Left ventricle myocardium inferior (tissue), 1 donor: ENCODE data around the gene KLF6. TPM values are rescaled to one million over a fixed set of nuclear protein-coding genes. Genes with fewer than 3 reads are reported as not detected.
A peak's percentile ranks its signal among the peaks of the same experiment; 100 is the strongest.

Experiments
- DNase-seq: peaks from one replicate; pipeline ENCODE4 v3.0.0-alpha.2; 2020
- H3K27ac ChIP-seq: fragments of 200-600 bp; replicated peaks from 2 replicates; pipeline ENCODE4 v1.8.0; 2021
- H3K27me3 ChIP-seq: fragments of 200-600 bp; 2 replicates; pipeline ENCODE4 v1.8.0; 2021; ENCODE audit warnings: low read depth
- H3K36me3 ChIP-seq: fragments of 200-600 bp; 2 replicates; pipeline ENCODE4 v1.8.0; 2021
- H3K4me1 ChIP-seq: fragments of 200-600 bp; 2 replicates; pipeline ENCODE4 v1.8.0; 2021
- H3K4me3 ChIP-seq: fragments of 200-600 bp; 2 replicates; pipeline ENCODE4 v1.8.0; 2021; ENCODE audit warnings: mild to moderate bottlenecking, moderate library complexity
- H3K9me3 ChIP-seq: fragments of 200-600 bp; replicated peaks from 2 replicates; pipeline ENCODE4 v1.8.0; 2021
- intact Hi-C: fragments of 100-400 bp; cut with micrococcal nuclease; formaldehyde crosslinking; loops from one replicate; pipeline ENCODE4 v1.11.0; 2022
- total RNA-seq: library from RNA; stranded (reverse); fragmentation: NEBNext Ultra II Directional; extraction: Animal tissue kit (Norgen Biotek cat#: 25700); gene quantifications from one replicate; pipeline ENCODE4 v1.2.1, GENCODE V29; 2021
- TF ChIP-seq, protein P1 (sequence below): fragments of 200-600 bp; IDR thresholded peaks from 2 replicates; pipeline ENCODE4 v1.8.0; 2021; ENCODE audit warnings: antibody characterized with exemption, mild to moderate bottlenecking, borderline replicate concordance
- donor health status: DM: no; HTN: yes; CAD: no; lungs with severe emphysema.

KLF6 gene
- total RNA-seq, 1 donor from 2014 or later, result 43.8 TPM

DNA sequence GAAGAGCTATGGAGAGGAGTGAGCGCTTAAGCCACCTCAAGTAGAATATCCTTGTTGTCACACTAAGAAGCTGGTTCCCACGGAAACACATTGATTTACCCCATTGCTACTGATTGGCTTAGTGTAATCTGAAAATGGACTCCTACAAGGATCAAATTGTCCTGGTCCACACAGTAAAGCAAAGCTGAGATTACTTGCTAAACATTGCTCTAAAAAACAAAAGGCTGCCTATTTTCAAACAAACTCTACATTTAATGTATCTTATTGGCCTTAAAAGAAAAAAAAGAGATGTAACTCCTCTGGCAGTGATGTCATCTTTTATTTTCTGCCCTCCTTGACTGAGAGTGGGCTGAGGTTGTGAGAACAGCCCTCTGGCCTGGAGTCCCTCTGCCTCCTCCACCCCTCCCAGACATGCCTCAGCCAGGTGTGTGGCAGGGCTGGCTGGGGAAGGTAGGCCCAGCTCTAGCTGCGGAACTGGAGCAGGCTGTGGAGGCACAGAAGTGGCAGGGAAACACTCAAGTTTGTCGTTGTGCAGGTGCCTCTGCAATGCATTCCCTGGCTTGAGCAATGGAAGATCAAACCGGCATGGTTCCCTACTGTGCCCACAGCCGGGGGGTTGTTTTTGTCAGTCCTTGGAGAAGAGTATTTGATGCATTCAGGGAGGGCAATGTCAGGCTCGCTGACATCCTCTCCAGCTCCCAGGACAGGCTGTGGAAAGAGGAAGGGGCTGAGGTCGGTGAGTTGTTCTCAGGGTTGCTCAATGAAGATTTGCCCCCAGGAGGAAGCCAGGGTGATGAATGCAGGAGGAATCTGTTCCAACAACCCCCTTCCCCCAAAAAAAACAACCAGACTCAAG lies 9.1 kb downstream of the KLF6 start:
- Histone ChIP-seq H3K27me3 (no peaks in the 10 kb centered on the region), H3K4me3 (no peak overlapping the region), H3K27ac (peak overlapping the region; percentile 99), H3K36me3 (peaks cover 55% of the 10 kb centered on the region), H3K4me1 (peaks cover 63% of the 10 kb centered on the region), H3K9me3 (no peaks in the 10 kb centered on the region)
- intact Hi-C loops, result no loop called here
- TF ChIP-seq, protein P1, sequence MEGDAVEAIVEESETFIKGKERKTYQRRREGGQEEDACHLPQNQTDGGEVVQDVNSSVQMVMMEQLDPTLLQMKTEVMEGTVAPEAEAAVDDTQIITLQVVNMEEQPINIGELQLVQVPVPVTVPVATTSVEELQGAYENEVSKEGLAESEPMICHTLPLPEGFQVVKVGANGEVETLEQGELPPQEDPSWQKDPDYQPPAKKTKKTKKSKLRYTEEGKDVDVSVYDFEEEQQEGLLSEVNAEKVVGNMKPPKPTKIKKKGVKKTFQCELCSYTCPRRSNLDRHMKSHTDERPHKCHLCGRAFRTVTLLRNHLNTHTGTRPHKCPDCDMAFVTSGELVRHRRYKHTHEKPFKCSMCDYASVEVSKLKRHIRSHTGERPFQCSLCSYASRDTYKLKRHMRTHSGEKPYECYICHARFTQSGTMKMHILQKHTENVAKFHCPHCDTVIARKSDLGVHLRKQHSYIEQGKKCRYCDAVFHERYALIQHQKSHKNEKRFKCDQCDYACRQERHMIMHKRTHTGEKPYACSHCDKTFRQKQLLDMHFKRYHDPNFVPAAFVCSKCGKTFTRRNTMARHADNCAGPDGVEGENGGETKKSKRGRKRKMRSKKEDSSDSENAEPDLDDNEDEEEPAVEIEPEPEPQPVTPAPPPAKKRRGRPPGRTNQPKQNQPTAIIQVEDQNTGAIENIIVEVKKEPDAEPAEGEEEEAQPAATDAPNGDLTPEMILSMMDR, result no peak
- DNase-seq, result no peak

DNA sequence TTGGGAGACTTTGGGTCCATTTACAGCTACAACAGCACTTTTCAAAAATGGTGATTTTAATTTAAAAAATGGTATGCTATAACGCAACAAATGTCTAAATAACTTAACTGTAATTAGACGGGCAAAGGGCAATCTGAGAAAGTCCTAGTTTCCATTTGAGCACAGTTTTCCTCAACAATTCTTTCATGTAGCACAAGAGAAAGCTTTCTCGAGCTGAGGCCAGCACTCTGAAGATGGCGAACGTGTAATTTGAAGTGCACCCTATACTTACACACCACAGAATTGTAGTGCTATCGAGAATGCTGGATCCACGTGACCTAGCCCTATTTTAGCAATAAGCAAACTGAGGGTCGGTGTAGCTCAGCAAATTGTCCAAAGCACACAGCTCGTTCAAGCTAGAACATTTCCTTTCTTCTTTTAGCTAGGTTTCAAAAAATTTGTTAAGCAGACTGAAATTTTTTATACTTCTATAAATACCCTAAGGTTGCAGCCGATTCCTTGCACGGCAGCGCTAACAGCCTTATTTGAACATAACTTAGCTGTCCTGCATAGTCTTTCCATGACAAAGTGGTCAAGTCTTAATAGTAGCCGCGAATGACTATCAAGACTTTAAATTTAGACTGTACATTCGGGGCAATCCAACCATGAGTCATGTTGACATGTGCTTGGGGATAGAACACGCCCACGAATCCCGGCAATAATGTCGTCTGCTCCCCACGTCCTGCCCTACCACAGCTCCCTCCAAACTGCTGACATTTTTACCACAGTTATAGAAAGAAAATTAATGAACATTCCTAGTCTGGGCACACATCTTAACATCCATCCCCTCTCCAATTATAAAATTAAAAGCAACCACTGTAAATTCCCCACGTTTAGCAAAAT lies 10.0 kb downstream of the KLF6 start:
- Histone ChIP-seq H3K27ac (peak overlapping the region; percentile 99), H3K4me3 (no peak overlapping the region), H3K36me3 (peaks cover 46% of the 10 kb centered on the region), H3K27me3 (no peaks in the 10 kb centered on the region), H3K9me3 (no peaks in the 10 kb centered on the region), H3K4me1 (peaks cover 55% of the 10 kb centered on the region)
- TF ChIP-seq, protein P1, result no peak
- intact Hi-C loops, result no loop called here
- no peak for DNase-seq

DNA sequence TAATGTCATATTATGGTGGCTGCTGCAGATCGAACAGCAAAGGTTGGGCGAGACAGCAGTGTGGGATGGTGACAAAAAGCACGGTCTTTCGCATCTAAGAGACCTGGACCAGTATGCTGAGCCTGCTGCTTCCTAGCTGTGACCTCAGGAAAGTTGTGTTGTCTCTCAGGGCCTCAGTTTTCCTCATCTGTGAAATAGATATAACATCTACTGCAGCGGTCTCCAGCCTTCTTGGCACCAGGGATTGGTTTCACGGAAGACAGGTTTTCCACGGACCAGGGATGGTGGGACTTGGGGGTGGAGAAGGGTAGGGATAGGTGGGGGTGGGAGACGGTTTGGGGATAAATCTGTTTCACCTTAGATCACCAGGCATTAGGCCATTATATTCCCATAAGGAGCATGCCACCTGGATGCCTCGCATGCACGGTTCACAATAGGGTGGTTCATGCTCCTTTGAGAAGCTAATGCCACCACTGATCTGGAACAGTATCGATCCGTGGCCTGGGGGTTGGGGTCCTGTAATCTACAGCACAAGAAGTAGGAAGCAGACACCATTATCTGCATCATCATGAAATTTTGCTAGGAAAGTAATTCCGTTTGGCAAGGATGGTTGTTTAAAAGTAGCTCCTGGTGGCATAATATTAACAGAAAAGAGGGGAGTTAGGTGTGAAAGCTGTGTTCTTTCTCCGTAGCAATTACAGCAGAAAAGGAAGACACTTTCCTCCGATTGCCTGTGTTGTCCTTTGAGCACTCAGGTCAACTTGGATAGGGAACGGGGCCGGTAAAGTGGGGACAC lies 10.8 kb downstream of the KLF6 start:
- Histone ChIP-seq H3K4me1 (peaks cover 46% of the 10 kb centered on the region), H3K36me3 (peaks cover 38% of the 10 kb centered on the region)
- DNase-seq, result no peak

DNA sequence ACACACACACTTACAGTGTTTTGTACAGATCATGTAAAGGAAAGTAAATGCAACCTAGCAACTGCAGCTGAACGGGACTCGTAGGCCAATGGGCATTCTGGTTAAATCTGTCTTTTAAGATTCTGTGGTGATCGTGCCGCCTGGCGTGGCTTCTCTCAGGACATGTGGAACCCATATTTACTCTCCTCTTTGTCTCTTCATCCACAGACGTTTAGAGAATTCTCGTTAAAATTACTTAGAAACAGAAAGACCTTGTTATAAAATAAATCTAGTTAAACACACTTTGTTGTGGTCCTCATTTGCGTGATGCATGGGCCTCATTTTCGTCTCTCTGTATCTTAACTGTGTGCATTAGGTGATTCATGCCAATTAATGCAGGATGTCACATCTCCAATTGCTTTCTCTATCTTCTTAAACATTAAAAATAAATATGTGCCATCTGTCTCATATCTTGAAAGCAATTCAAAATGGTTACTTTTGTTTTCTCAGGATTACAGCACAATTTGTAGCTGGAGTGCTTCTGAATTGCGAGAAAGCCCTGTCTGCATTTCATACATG lies 11.5 kb downstream of the KLF6 start:
- peaks cover 40% of the 10 kb centered on the region for H3K4me1 ChIP-seq
- H3K27me3 ChIP-seq, result no peaks in the 10 kb centered on the region
- H3K36me3 ChIP-seq, result peaks cover 31% of the 10 kb centered on the region
- H3K9me3 ChIP-seq, result no peaks in the 10 kb centered on the region
- H3K27ac ChIP-seq, result no peak overlapping the region
- intact Hi-C loops, result no loop called here
- TF ChIP-seq, protein P1, result no peak
- no peak overlapping the region for H3K4me3 ChIP-seq
- DNase-seq, result no peak

More for the DNA sequence above, 10.8 kb downstream of the KLF6 start:
- intact Hi-C loops, result no loop called here
- TF ChIP-seq, protein P1, result no peak
- H3K9me3 ChIP-seq, result no peaks in the 10 kb centered on the region
- peak overlapping the region; percentile 99 for H3K27ac ChIP-seq
- H3K27me3 ChIP-seq, result no peaks in the 10 kb centered on the region
- no peak overlapping the region for H3K4me3 ChIP-seq
